H9 (cell line): ENCODE data around the gene PHOX2B. TPM values are rescaled to one million over a fixed set of nuclear protein-coding genes. Genes with fewer than 3 reads are reported as not detected.

Source experiments
- DNase-seq: peaks from one replicate; pipeline ENCODE4 v3.0.0-alpha.2; 2017
- H2AFZ ChIP-seq: one replicate; pipeline ENCODE4 v1.6.1; 2013; ENCODE audit warnings: mild to moderate bottlenecking, low read length, control low read depth, moderate library complexity
- H2AK5ac ChIP-seq: 2 replicates; pipeline ENCODE4 v1.6.1; 2013; ENCODE audit warnings: low read length, control low read depth, mixed read lengths; ENCODE audit not compliant: insufficient read length
- H2BK120ac ChIP-seq: one replicate; pipeline ENCODE4 v1.6.1; 2013; ENCODE audit warnings: low read depth, mild to moderate bottlenecking, low read length, control low read depth, inconsistent platforms; ENCODE audit not compliant: poor library complexity, severe bottlenecking
- H2BK12ac ChIP-seq: 2 replicates; pipeline ENCODE4 v1.6.1; 2013; ENCODE audit warnings: low read length, control low read depth, mixed read lengths, low read depth; ENCODE audit not compliant: insufficient read length
- H2BK15ac ChIP-seq: 2 replicates; pipeline ENCODE4 v1.6.1; 2013; ENCODE audit warnings: low read depth, low read length, control low read depth
- H2BK20ac ChIP-seq: one replicate; pipeline ENCODE4 v1.6.1; 2013; ENCODE audit warnings: low read depth, mild to moderate bottlenecking, low read length, control low read depth, inconsistent platforms; ENCODE audit not compliant: poor library complexity, severe bottlenecking
- H2BK5ac ChIP-seq: 2 replicates; pipeline ENCODE4 v1.6.1; 2013; ENCODE audit warnings: low read length, control low read depth, mixed read lengths; ENCODE audit not compliant: insufficient read length
- H3K14ac ChIP-seq: 2 replicates; pipeline ENCODE4 v1.6.1; 2013; ENCODE audit warnings: low read length, control low read depth; ENCODE audit not compliant: insufficient read depth
- H3K18ac ChIP-seq: 2 replicates; pipeline ENCODE4 v1.6.1; 2013; ENCODE audit warnings: low read depth, mild to moderate bottlenecking, mixed read lengths, low read length, control low read depth; ENCODE audit not compliant: insufficient read length
- H3K23ac ChIP-seq: 2 replicates; pipeline ENCODE4 v1.6.1; 2013; ENCODE audit warnings: low read length, control low read depth, mixed read lengths, low read depth; ENCODE audit not compliant: insufficient read length
- H3K23me2 ChIP-seq: 2 replicates; pipeline ENCODE4 v1.6.1; 2013; ENCODE audit warnings: low read depth, mild to moderate bottlenecking, mixed read lengths, low read length, control low read depth; ENCODE audit not compliant: insufficient read length, poor library complexity, severe bottlenecking
- H3K27ac ChIP-seq: 2 replicates; pipeline ENCODE4 v1.5.1; 2013; ENCODE audit warnings: low read length, control low read depth, mixed read lengths, low read depth; ENCODE audit not compliant: insufficient read length
- H3K27me3 ChIP-seq: 2 replicates; pipeline ENCODE4 v1.6.1; 2013; ENCODE audit warnings: low read length, control low read depth, inconsistent platforms; ENCODE audit not compliant: insufficient read depth
- H3K4ac ChIP-seq: 2 replicates; pipeline ENCODE4 v1.6.1; 2013; ENCODE audit warnings: low read depth, mild to moderate bottlenecking, control low read depth, inconsistent platforms, low read length, moderate library complexity
- H3K4me1 ChIP-seq: 2 replicates; pipeline ENCODE4 v1.6.1; 2013; ENCODE audit warnings: low read length, control low read depth, inconsistent platforms; ENCODE audit not compliant: insufficient read depth
- H3K4me2 ChIP-seq: 2 replicates; pipeline ENCODE4 v1.6.1; 2013; ENCODE audit warnings: low read length, control low read depth, mixed read lengths; ENCODE audit not compliant: insufficient read length, insufficient read depth
- H3K56ac ChIP-seq: 2 replicates; pipeline ENCODE4 v1.6.1; 2013; ENCODE audit warnings: low read depth, mild to moderate bottlenecking, mixed read lengths, low read length, control low read depth; ENCODE audit not compliant: insufficient read length
- H3K79me1 ChIP-seq: 2 replicates; pipeline ENCODE4 v1.6.1; 2013; ENCODE audit warnings: low read depth, mild to moderate bottlenecking, moderate library complexity, low read length, control low read depth, inconsistent platforms; ENCODE audit not compliant: insufficient read depth, poor library complexity, severe bottlenecking
- H3K79me2 ChIP-seq: 2 replicates; pipeline ENCODE4 v1.6.1; 2013; ENCODE audit warnings: low read length, control low read depth, inconsistent platforms; ENCODE audit not compliant: insufficient read depth
- H3K9ac ChIP-seq: 2 replicates; pipeline ENCODE4 v1.6.1; 2013; ENCODE audit warnings: low read length, control low read depth, mixed read lengths; ENCODE audit not compliant: insufficient read length; ENCODE audit errors: extremely low read depth
- H3K9me3 ChIP-seq: one replicate; pipeline ENCODE4 v1.6.1; 2013; ENCODE audit warnings: low read depth, low read length, inconsistent platforms; ENCODE audit not compliant: control insufficient read depth
- H3T11ph ChIP-seq: one replicate; pipeline ENCODE4 v1.6.1; 2013; ENCODE audit warnings: mild to moderate bottlenecking, low read length, control low read depth, inconsistent platforms
- H4K20me1 ChIP-seq: one replicate; pipeline ENCODE4 v1.6.1; 2013; ENCODE audit not compliant: control insufficient read depth, insufficient read length, insufficient read depth
- H4K5ac ChIP-seq: 2 replicates; pipeline ENCODE4 v1.6.1; 2013; ENCODE audit warnings: low read depth, mild to moderate bottlenecking, mixed read lengths, low read length, control low read depth; ENCODE audit not compliant: insufficient read length
- H4K8ac ChIP-seq: replicated peaks from 2 replicates; pipeline ENCODE4 v1.6.1; 2013; ENCODE audit warnings: low read length, control low read depth, mixed read lengths, low read depth; ENCODE audit not compliant: insufficient read length
- H4K91ac ChIP-seq: 2 replicates; pipeline ENCODE4 v1.6.1; 2013; ENCODE audit warnings: low read depth, mild to moderate bottlenecking, moderate library complexity, mixed read lengths, low read length, control low read depth; ENCODE audit not compliant: insufficient read length
- H3K27ac Mint-ChIP-seq, 3 experiments: 2 replicates in 2 of 3; 3 replicates in 1 of 3; pipeline ENCODE4 v1.8.0; 2020 to 2021; ENCODE audit warnings: mixed read lengths in 3 of 3, mild to moderate bottlenecking in 1 of 3, moderate library complexity in 1 of 3
- H3K27me3 Mint-ChIP-seq: 2 replicates; pipeline ENCODE4 v1.8.0; 2021; ENCODE audit warnings: low read depth, mild to moderate bottlenecking, moderate library complexity, mixed read lengths
- H3K36me3 Mint-ChIP-seq, 3 experiments: 2 replicates in 2 of 3; 3 replicates in 1 of 3; pipeline ENCODE4 v1.8.0; 2020 to 2021; ENCODE audit warnings: low read depth in 3 of 3, mixed read lengths in 3 of 3; ENCODE audit not compliant: insufficient read depth in 1 of 3
- H3K4me1 Mint-ChIP-seq, 2 experiments: 2 replicates each; pipeline ENCODE4 v1.8.0; 2020; ENCODE audit warnings: mixed read lengths in 2 of 2
- H3K4me3 Mint-ChIP-seq, 2 experiments: 2 replicates in 1 of 2; 3 replicates in 1 of 2; pipeline ENCODE4 v1.8.0; 2020 to 2021; ENCODE audit warnings: mild to moderate bottlenecking in 2 of 2, mixed read lengths in 2 of 2, moderate library complexity in 1 of 2
- H3K9me3 Mint-ChIP-seq, 2 experiments: 2 replicates in 1 of 2; 3 replicates in 1 of 2; pipeline ENCODE4 v1.8.0; 2020; ENCODE audit warnings: mild to moderate bottlenecking in 2 of 2, mixed read lengths in 2 of 2, moderate library complexity in 1 of 2
- CTCF ChIP-seq: fragments of 200-600 bp; sonication (generic); conservative IDR thresholded peaks from 3 replicates; pipeline ENCODE4 v1.8.0; 2021; ENCODE audit warnings: antibody characterized with exemption, mild to moderate bottlenecking
- WGBS: extraction: QIAGEN DNeasy Blood & Tissue Kit; methylation state at CpG from one replicate; pipeline ENCODE4 v1.1.7; 2013; ENCODE audit warnings: missing lambda C conversion rate, low lambda C conversion rate, mixed read lengths; ENCODE audit not compliant: insufficient read length; ENCODE audit errors: extremely low coverage; 5-methylcytosine and 5-hydroxymethylcytosine counted together
- total RNA-seq: library from RNA; stranded (reverse); gene quantifications from 2 replicates; pipeline ENCODE4 v1.2.1, GENCODE V29; 2021

The PHOX2B gene
- total RNA-seq, 1 experiment from 2014 or later: not detected

DNA sequence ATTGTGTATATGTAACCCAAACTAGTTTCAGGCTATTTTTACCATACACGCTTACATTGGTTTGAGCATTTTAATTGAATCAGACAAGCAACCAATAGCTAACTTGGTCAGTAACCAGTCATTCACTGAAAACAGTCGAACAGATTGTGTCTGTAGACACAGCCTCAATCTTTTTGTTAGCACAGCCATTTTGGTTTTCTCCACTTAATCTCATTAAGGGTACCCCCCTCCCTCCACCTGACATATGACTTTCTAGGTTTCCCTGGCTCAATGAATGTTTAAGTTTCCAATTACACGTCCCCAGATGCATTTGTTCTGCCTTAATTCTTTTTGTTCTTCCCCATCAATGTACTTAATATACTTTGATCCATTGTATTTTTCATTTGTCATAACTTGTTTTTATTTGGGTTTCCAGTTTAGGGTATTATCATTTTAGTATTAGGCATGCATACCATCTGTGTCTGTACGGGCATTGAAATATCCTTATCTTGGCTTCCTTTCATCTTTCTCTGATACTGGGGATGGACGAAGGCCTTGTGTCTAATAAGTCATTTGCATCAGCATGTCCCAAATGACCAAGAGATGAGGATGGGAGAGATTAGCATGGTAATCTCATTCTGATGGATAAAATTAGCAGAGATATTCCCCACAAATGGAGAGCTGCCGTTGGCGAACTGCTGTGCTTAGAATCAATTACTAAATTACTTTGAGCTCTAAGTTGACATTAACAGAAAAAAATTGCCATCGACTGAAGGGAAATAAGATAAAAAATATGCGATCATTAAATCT is 35.9 kb upstream of the PHOX2B start:
- Histone ChIP-seq H2BK20ac (no peak overlapping the region), H3K4me1 (no peaks in the 10 kb centered on the region), H4K5ac (no peak overlapping the region), H3K23me2 (no peaks in the 10 kb centered on the region), H4K8ac (no peak overlapping the region), H2AK5ac (no peak overlapping the region), H3K4me2 (no peak overlapping the region), H2BK15ac (no peak overlapping the region), H3K4ac (no peak overlapping the region), H3T11ph (no peak overlapping the region), H3K9me3 (no peaks in the 10 kb centered on the region), H2BK5ac (no peak overlapping the region), H2AFZ (no peak overlapping the region), H2BK12ac (no peak overlapping the region), H3K27me3 (no peaks in the 10 kb centered on the region; the same call in 1 of the 2 replicates), H4K20me1 (no peaks in the 10 kb centered on the region), H3K56ac (no peak overlapping the region), H3K9ac (no peak overlapping the region), H3K27ac (no peak overlapping the region), H3K79me1 (no peaks in the 10 kb centered on the region), H3K23ac (no peak overlapping the region), H3K18ac (no peak overlapping the region), H2BK120ac (no peak overlapping the region), H3K14ac (no peak overlapping the region), H3K79me2 (no peaks in the 10 kb centered on the region), H4K91ac (no peak overlapping the region)
- Mint-ChIP-seq H3K9me3 (no peaks in the 10 kb centered on the region), H3K4me3 (no peak overlapping the region), H3K4me1 (peaks cover 0 to 3% of the 10 kb centered on the region in 2 experiments; a peak in 2 of 4 replicates), H3K36me3 (no peaks in the 10 kb centered on the region), H3K27ac (no peak overlapping the region), H3K27me3 (peaks cover 18% of the 10 kb centered on the region)
- no peak for DNase-seq
- WGBS: no CpG with 5 or more reads among the region's 9 CpGs
- no peak for TF ChIP-seq CTCF
